Neutrophil (primary cell): Measurements from ENCODE around the gene NTM.

Experiments
- H3K27ac ChIP-seq: fragments of 200-600 bp; sonication (generic); 2 replicates; pipeline ENCODE4 v1.5.1; 2016; ENCODE audit warnings: mild to moderate bottlenecking, moderate library complexity
- H3K27me3 ChIP-seq: fragments of 200-600 bp; sonication (generic); 2 replicates; pipeline ENCODE4 v1.6.0; 2016; ENCODE audit warnings: mild to moderate bottlenecking
- H3K36me3 ChIP-seq: fragments of 200-600 bp; sonication (generic); 2 replicates; pipeline ENCODE4 v1.5.1; 2017
- H3K4me1 ChIP-seq, 2 experiments: fragments of 200-600 bp in 1 of 2; sonication (generic) in 1 of 2; 1 replicate in 1 of 2; 2 replicates in 1 of 2; pipeline versions ENCODE4 v1.5.1 to v1.6.1; 2013 to 2016; ENCODE audit warnings: low read depth in 1 of 2, low read length in 1 of 2, mild to moderate bottlenecking in 1 of 2, moderate library complexity in 1 of 2; ENCODE audit not compliant: control insufficient read depth in 1 of 2, insufficient read depth in 1 of 2
- H3K4me3 ChIP-seq, 2 experiments: fragments of 200-600 bp in 1 of 2; sonication (generic) in 1 of 2; 1 replicate in 1 of 2; 2 replicates in 1 of 2; pipeline ENCODE4 v1.5.1; 2013 to 2016; ENCODE audit warnings: low read depth in 1 of 2, low read length in 1 of 2, mild to moderate bottlenecking in 1 of 2, moderate library complexity in 1 of 2
- H3K9me3 ChIP-seq: fragments of 200-600 bp; sonication (generic); 2 replicates; pipeline ENCODE4 v1.5.1; 2016
- CTCF ChIP-seq: fragments of 200-600 bp; sonication (generic); IDR thresholded peaks from 2 replicates; pipeline ENCODE4 v1.5.1; 2016; ENCODE audit warnings: antibody characterized with exemption

NTM gene

GRCh38 chr11:131713529-131714134 lies 343.2 kb downstream of the NTM start:
- no peaks in the 10 kb centered on the region for H3K27me3 ChIP-seq
- H3K4me3 ChIP-seq: no peak overlapping the region
- no peak for TF ChIP-seq CTCF
- H3K9me3 ChIP-seq: no peaks in the 10 kb centered on the region
- no peaks in the 10 kb centered on the region for H3K4me1 ChIP-seq
- no peak overlapping the region for H3K27ac ChIP-seq
- no peaks in the 10 kb centered on the region for H3K36me3 ChIP-seq

- no peak overlapping the region for H3K27ac ChIP-seq
- H3K4me1 ChIP-seq: no peaks in the 10 kb centered on the region
- no peak for TF ChIP-seq CTCF
- no peaks in the 10 kb centered on the region for H3K27me3 ChIP-seq
- no peak overlapping the region for H3K4me3 ChIP-seq
- no peaks in the 10 kb centered on the region for H3K9me3 ChIP-seq
- H3K36me3 ChIP-seq: no peaks in the 10 kb centered on the region
Observed at GRCh38 chr11:131717616-131718015, 347.2 kb downstream of the NTM start.

- H3K27me3 ChIP-seq: no peaks in the 10 kb centered on the region
- H3K9me3 ChIP-seq: no peaks in the 10 kb centered on the region
- no peak for TF ChIP-seq CTCF
- H3K4me1 ChIP-seq: no peaks in the 10 kb centered on the region
- H3K4me3 ChIP-seq: no peak overlapping the region
- no peak overlapping the region for H3K27ac ChIP-seq
- H3K36me3 ChIP-seq: no peaks in the 10 kb centered on the region
Observed at GRCh38 chr11:131723088-131723487, 352.7 kb downstream of the NTM start.

DNA sequence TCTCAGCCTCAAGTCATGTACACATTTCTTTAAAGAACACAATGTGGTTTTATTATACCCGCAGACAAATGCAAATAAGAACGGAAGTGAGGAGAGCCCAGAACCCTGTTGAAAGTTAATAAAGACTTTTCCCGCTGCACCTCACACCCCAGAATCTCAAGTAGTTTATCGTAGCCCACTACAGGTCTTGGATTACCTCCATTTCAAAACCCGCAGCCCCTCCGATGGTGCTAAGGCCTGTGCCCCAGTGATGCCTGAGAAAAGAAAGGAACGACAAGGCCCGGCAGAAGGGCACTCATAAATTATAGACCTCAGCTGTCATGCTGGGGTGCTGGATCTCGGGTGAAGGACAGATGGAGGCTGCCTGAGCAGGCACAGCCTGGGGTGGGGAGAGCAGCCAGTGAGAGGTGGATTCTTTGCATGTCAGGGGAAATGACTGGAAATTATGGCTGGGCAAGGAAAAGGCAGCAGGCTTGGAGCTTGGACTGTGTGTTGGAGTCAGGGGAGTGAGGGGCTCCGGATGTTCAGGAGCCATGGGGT lies 354.1 kb downstream of the NTM start:
- H3K27me3 ChIP-seq: no peaks in the 10 kb centered on the region
- no peak overlapping the region for H3K4me3 ChIP-seq
- H3K9me3 ChIP-seq: no peaks in the 10 kb centered on the region
- H3K27ac ChIP-seq: no peak overlapping the region
- no peak for TF ChIP-seq CTCF
- no peaks in the 10 kb centered on the region for H3K36me3 ChIP-seq
- no peaks in the 10 kb centered on the region for H3K4me1 ChIP-seq

DNA sequence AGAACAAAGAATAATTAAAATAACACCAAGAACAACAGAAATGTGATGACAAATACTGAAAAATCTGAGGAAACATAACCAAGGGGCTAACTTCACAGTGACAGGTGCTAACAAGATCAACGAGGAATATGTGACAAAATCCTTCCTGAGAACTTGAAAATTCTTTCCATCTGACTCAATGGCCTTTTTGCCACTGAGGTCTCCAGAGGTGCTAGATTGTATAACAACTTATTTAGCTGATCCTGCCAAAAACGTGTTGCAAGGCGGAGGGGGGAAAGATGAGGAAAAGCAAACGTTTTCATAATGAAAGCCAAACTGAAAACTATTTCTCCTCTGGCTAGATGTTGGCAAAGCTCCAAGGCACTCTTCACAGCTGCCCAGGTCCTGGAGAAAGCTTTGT lies 364.5 kb downstream of the NTM start:
- Histone ChIP-seq H3K4me1 (no peaks in the 10 kb centered on the region), H3K36me3 (no peaks in the 10 kb centered on the region), H3K4me3 (no peak overlapping the region), H3K27me3 (no peaks in the 10 kb centered on the region), H3K27ac (no peak overlapping the region), H3K9me3 (no peaks in the 10 kb centered on the region)
- TF ChIP-seq CTCF: no peak
